Amniotic epithelial cell (primary cell): ENCODE data around the gene GPSM1.

Experiments
- DNase-seq: peaks from one replicate; pipeline ENCODE4 v3.0.0-alpha.2; 2010; ENCODE audit warnings: low read depth

GPSM1 gene

DNA sequence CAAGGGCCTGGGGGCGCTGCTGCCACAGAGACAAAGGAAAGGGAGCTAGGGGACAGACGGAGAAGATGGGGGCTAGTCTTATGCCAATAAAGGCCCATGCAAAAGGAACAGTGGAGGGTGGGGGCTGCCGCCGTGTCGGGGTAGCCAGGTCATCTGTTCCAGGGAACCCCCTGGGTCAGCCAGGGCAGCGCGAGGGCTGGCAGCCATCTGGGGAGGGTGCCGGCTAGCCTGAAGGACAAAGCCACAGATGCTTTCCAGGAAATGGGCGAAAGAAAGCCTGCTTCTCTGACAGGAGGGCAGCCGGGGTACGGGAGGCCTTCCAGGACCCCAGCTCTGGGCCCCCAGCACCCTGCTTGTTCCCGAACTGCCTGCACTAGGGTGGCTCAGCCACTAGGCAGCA lies 47.8 kb downstream of the GPSM1 start:
- no peak for DNase-seq

DNA sequence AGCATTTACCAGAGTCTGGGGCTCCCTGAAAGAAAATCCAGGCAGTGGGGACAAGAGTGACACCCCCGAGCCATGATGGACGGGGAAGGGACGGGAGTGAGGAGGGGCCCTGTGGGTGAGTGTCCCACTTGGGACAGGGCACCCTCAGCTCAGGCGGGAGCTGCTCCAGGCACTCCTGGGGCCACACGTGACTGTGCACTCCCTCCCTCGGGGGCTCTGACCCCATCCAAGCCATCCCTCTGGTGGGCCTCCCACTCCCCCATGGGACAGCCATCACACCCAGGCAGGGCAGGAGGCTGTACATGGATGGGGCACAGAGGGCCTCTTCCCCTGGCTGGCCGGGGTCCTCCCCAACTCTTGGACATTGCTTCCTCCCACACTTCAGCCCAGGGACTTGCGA lies 49.1 kb downstream of the GPSM1 start:
- DNase-seq = no peak

DNA sequence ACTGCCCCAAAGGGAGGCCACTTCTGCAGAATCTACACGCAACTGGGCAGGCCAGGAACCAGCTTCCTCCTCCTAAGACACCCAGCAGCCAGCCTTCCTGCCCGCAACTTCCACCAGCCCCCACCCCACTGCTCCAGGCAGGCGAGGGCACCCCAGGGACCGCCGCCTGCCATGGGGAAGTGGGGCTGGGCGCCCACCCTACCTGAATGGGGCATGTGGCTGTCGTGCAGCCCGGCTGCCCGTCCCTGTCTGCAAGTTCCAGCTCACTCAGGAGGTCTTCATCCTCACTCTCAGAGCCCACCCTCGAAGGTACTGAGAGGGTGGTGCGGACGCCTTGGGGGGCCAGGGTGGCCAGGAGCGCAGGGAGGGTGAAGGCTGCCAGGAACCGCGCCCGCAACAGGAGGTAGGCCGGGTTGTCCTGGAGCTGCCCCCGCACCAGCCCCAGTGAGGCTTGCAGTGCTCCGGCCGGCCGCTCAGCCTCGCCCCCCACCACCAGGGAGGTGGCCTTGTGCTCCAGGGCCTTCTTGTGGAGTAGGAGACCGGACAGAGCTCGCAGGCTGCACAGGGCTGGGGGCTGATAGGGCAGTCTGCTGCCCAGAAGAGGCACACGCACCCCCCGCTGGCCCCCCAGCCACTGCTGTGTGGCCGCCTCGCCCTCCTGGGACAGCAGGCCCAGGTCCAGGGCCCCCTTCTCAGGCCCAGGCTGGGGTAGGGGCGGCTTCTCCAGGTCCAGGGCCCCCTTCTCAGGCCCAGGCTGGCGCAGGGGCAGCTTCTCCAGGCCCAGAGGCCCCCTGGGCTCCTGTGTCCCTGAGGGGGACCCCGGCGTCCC lies 50.2 kb downstream of the GPSM1 start:
- no peak for DNase-seq

DNA sequence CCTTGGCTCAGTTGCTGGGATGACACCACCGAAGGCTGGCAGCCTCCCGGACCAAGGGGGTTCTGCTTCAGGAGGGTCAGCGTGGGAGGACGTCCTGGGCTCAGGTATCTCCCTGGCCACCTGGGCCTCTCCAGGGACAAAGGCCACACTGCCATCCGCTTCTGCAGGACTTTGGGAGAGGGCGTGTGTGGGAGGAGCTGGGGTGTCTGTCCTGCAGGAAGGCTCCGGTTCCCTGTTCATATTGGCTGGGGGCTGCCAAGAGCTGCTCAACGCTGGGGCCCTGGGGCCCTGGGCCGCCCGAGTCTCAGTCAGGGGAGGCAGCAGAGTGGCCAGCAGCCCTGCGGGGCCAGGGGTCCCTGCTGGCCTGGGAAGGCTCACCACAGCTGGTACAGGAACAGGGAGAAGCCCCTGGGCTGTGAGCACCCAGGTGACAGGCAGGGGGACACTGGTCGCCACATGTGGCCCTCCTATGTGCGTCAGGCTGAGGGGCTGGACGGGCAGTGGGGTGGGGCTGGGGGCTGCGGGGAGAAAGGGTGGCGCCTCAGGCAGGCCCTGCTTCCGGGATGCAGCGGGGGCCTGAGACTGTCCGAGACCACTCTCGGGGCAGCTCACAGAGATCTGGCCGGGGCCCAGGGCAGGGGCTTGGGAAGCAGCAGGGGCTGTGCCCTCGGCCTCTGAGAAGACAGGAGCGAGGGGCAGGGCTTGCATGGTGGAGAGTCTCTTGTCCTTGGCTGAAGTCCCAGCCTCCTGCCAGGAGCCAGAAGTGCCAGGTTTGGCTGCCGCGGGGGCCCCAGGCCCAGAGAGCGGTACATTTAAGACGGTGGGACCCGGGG lies 51.0 kb downstream of the GPSM1 start:
- DNase-seq = no peak

DNA sequence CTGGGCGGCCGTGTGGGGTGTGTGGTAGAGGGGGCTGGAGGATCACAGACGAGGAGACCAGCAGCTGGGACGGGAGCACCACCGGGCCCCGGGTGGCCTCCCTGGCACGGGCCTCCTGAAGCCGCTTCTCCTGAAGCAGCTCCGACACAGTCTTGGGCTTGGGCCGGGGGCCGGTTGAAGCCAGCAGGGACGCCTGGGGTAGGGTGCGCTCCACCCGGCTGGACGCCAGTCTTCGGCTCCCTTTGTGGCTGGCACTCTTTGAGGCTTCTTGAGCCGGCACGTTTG lies 51.6 kb downstream of the GPSM1 start:
- DNase-seq = no peak

DNA sequence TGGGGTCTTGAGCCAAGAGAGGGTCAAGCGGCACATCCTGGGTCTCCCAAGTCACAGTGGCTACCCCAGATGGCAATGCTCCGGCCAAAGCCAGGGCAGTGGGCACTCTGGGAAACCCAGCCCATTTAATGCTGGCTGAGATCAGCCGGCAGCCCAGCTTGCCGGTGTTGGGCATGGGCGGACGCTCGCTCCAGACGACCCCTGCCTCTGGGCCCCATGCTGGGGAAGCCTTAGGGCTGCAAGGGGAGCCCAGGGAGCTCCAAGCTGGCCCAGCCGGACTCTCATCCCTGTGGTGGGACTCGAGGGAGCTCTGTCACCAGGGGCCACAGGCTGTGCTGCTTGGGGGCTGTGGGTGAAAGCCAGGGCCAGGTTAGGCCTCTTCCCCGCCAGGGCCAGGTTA lies 52.1 kb downstream of the GPSM1 start:
- no peak for DNase-seq

DNA sequence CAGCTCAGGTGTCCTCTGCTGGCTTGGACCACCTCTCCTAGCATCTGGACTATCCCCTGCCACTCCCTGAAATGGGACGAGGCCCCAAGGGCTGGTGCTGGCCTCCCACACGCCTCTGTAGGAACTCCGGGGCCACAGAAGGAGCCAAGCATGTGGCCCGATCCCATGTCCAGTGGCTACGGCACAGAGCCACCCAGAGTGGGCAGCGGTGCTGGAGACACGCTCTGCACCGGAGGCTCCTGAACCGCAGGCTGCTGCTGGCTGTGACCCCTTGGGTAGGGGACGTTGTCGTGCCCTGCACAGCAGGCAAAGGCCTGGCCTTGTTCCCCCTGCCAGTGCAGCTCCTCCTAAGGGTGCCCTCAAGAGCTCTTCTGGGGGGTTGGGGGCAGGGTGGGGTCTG lies 52.6 kb downstream of the GPSM1 start:
- DNase-seq = no peak

DNA sequence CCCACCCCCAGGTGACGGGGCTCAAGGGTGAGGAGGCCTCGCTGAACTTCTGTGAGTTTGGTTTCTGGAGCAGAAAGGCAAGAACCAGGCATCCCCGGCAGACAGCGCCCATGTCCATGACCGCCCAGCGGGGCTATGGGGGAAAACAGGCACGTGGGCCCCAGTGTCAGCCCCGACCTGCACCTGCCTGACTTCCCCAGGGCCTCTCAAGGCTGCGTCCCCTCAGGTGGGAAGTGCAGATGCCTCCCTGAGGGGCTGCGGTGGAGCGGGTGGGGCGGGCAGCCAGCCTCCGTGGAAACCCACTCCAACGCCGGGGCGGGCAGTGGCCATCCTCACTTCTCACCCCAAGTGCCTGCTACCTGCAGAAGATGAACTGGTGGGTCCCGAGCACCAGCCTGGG lies 53.0 kb downstream of the GPSM1 start:
- no peak for DNase-seq

DNA sequence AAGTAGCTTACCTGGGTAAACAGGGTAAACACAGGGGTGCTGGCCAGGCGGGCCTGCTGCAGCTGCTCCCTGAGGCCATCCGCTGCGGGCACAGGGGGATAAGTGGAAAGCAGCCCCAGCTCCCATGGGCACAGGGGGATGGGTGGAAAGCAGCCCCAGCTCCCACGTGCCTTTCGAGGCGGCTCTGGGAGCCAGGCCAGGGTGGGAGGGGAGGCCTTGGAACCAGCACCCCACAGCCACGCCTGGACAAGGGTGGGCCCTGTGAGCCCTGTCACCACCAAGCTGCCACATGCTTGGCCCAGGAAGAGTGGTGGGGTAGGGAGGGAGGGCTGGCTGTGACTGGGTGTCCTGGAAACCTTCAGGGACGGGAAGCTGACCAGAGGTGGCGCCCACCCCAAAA lies 54.0 kb downstream of the GPSM1 start:
- DNase-seq = no peak

DNA sequence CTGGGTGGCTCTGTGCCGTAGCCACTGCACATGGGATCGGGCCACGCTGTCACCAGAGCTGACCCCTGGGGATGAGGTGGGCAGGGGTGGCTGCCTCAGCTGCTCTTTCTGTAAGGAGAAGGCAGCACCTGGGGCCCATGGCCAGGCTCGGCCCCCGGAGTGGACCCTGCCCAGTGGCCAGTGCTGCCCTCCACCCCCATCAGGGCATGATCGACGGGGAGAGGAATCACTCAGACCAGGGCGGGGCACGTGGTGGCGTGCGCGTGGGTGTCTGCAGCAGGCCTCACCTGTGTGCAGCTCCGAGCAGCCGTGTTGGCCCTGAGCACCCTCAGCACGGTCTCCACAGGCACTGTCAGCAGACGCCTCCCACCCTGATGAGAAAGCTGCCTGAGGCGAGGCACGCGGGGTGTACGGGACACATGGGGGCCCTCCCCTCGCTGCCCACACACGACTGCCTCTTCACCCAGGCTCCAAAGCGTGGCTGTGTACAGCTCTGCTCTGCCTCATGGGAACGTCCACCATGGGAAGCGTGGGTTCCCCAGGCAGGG lies 54.7 kb downstream of the GPSM1 start:
- DNase-seq = no peak

DNA sequence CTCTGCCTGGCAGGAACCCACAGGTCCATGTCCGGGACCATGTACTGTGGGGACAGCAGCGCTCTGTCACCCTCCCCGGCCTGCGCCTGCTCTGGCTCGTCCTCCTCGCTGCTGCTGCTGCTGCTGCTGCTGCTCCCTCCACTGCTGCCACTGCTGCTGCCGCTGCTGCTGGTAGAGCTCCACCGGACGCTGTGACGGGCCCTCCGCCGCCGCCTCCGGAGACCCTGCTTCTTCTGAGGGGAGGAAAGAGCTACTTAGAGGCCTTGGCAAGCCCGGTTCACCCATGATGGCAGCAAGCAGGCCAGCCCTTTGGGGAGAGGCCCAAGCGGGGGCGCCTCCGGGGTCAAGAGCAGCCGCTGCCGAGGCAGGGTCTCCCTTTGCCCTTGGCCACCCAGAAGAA lies 56.1 kb downstream of the GPSM1 start:
- no peak for DNase-seq

DNA sequence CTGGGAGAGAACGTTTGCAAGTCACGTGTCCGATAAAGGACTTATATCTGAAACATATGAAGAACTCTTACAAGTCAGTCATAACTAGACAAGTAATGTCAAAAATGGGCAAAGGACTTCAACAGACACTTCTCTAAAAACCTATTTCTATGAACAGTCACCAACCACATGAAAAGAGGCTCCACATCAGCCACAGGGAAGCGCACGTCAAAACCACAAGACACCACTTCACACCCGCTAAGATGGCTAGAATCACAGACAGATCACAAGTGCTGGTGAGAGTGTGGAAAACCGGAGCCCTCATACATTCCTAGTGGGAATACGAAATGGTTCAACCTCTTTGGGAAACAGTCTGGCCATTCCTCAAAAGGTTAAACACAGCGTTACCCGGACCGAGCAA lies 57.7 kb downstream of the GPSM1 start:
- no peak for DNase-seq

DNA sequence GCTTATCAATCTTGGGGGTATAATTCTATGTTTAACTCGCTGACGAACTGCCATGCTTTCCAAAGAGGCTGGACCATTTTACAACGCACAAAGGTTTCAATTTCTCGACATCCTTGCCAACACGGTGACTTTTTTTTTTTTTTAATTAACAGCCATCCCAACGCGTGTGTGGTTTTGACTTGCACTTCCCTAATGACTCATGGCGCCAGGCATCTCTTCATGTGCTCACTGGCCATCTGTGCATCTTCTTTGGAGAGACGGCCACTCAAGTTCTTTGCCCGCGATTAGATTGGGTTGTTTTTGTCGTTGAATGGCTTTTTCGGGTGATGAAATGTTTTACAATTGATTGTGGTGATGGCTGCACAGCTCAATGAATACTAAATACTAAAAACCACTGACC lies 58.7 kb downstream of the GPSM1 start:
- no peak for DNase-seq

DNA sequence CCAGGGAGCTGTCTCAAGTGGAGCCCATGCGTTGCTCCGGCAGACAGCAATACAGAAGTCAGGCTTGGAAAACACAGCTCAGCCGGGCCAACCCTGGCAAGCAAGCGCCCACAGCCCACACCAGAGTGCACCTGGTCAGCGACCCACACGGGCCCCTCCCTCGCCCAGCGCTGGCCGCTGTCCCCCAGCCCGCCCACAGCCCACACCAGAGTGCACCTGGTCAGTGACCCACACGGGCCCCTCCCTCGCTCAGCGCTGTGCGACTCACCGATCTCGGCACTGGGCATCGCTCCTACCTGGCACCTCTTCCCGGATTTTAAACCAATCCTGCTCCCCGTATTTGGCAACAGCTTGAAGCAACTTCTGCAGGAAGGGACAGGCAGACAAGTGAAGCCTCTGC lies 59.9 kb downstream of the GPSM1 start:
- DNase-seq = no peak

DNA sequence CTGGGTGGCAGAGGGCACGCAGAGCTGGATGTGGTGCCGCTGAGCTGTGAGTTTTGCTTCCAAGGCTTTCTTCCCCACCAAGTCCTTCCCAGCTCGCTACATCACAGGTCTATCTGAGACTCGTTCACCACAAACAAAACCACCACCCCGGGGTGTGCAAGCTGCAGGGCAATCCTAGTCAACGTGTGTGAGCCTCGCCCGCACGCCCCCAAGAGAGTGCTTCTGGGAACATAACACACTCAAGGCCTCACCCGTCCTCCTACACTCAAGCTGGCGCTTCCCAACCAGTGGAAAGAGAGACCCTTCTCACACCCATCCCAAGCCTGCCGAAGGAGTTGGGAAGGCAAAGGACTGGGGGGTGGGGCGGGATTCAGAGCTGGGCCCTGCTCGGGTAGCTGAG lies 62.1 kb downstream of the GPSM1 start:
- DNase-seq = no peak

DNA sequence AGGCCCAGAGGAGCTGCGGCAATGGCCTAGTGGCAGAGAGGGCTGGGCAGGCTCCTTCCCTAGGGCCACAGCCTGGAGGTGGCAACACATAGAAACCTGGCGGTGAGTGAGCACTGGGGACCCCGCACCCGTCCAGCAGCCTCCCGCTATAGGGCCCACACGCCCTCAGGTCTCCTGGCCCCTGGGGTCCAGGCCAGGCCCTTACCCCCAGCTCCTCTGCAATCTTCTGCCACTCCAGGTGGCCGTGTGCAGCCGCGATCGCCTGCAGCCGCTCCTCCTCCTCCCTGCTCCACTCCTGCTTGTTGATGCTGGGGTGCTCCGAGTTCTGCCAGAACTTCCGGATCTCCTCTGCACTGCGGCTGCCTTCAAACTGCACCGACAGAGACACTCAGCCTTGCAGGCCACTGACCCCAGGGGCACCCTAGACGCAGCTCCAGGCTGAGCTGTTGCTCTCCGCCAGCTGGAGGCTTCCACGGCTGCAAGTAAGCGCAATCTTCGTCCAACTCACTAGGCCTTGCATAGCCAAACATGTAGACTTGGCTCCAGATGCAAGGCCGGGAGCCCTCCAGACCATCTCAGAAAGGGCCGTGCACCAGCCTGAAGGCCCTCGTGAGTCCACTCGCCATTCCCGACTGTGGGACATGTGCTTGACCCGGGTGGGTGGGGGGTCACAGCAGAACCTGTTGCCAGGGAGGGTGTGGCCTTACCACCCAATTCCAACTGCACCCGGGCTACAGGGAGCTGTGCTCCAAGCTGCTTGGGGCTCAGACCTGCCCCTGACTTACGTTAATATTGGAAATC lies 64.6 kb downstream of the GPSM1 start:
- DNase-seq = no peak

DNA sequence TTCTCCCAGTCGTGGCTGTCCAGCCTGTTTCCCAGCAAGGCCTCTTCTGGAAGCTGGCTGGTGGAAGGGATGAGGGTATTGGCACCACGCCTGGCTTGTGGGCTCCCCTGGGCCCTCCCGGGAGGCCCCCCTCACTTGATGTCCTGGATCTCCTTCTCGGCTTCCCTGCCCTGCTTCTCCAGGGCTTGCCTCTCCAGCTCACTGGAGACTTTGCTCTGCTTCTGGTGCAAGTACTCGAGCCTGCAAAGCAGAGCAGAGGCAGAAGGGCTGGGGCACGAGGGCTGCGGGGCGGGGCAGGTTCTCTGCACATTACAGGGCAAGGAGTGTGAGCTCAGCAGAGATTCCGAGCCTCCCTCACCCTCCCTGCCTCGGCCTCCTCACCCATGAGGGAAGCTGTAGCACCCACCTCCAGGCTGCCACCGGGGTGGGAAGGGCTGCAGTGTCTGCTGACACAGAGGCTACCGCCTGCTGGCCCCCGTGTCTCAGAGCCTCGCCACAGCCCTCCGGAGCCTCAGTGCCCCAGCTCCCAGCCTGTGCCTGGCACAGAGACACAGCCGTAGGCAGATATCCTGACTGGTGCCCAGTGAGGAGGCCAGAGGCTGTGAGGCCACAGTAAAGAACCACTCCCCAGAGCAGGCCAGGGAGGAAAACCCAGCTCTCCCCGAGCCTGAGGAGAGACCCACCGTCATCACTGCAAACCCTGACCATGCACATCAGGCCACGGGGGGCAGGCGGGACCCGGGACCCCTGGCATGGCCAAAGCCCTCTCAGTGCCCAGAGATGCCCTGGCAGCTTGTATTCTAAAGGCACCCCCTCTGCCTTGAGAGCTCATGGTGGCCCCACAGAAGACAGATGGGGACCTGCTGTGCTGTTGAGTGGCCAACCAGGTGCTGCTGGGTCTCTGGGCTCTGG lies 65.5 kb downstream of the GPSM1 start:
- no peak for DNase-seq

DNA sequence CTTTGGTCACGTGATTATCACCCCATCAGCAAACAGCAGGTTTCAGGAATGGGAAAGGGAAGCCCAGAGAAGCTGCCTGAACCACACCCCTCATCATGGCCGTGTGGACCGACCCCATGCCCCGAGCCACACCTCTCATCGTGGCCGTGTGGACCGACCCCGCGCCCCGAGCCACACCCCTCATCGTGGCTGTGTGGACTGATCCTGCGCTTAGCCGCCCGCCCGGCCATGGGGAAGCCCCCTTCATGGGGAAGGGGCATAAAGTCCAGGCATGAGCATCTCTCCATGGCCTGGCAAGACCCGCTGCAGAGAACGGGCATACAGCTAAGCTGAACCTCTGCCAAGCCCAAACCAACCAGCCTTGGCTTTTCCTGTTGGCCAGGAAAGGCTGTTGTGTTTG lies 66.2 kb downstream of the GPSM1 start:
- no peak for DNase-seq

DNA sequence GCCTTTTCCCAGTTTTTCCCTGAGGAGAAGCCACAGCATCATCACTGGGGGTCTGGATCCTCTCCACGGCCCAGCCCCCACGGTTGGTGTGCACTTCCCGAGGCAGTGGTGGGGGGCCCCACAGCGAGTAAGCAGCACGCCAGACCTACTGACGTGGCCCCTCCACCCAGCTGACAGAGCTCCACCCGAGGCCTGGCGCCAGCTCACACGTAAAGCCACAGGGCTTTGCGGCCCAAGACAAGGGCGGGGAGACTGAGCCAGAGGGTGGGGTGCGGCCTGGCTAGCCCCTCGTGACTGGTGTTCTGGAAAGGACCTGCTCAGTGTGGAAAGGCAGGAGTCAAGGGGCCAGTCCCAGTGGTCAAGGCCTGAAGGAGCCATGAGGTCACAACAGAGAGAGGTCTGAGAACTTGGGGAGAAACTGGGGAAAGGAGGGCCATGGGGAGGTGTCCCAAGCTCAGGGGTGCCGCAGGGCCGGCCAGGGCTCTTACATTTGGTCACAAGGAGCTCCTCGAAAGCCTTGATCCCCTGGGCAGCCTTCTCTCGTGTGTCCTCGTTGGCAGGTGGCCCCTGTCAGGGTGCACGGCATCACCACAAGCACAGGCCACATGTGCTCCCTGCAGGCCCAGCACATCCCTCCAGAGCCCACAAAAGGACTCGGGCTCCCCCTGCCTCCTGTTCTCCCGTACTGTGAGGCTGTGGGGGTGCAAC lies 67.1 kb downstream of the GPSM1 start:
- DNase-seq = no peak

DNA sequence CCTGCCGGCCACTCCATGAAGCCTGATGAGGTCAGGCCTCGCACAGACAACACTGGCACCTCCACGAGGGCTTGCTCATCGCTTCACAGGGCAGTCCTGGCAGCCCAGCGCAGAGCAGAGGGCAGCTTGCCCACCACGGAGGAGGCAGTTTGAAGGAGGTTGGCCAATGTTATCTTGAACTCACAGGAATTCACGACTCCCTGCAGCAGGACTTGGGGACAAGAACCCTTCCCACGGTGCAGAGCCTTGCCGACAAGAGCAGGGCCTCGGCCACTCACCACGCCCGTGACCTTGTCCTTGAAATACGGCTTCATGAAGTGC lies 67.6 kb downstream of the GPSM1 start:
- no peak for DNase-seq
